Naive thymus-derived CD4-positive, alpha-beta T cell (primary cell): ENCODE results near the gene ARRDC2. TPM values are rescaled to one million over a fixed set of nuclear protein-coding genes. Genes with fewer than 3 reads are reported as not detected.

ENCODE experiments used
- ATAC-seq: fragments of 150-1000 bp; cut with Tn5 transposase; 2 replicates; pipeline ENCODE4 v1.10.0; 2021; ENCODE audit warnings: mild to moderate bottlenecking, moderate library complexity
- CTCF ChIA-PET: fragments of 350-600 bp; sonication (Branson Sonifier 250); formaldehyde crosslinking; loops from one replicate; lab custom pipeline; 2021; ENCODE audit warnings: antibody characterized with exemption; lab: Charles Lee
- POLR2A ChIA-PET: fragments of 350-600 bp; sonication (Branson Sonifier 250); formaldehyde crosslinking; loops from one replicate; lab custom pipeline; 2021; ENCODE audit warnings: antibody characterized with exemption, inconsistent platforms; lab: Charles Lee
- DNase-seq, 9 donors: peaks; one replicate each; pipeline versions ENCODE4 v3.0.0 to v3.0.0-alpha.2; 2020 to 2022; ENCODE audit warnings: mixed read lengths in 1 of 9
- H3K27ac ChIP-seq: one replicate; pipeline ENCODE4 v1.7.0; 2013; ENCODE audit warnings: mild to moderate bottlenecking, low read depth, low read length, moderate library complexity
- H3K27me3 ChIP-seq, 2 donors: one replicate each; pipeline ENCODE4 v1.7.0; 2013; ENCODE audit warnings: low read length in 2 of 2, mild to moderate bottlenecking in 2 of 2, moderate library complexity in 2 of 2; ENCODE audit not compliant: control insufficient read depth in 2 of 2, insufficient read depth in 2 of 2
- H3K36me3 ChIP-seq, 3 experiments: 1 replicate in 2 of 3; 2 replicates in 1 of 3; pipeline ENCODE4 v1.7.0; 2013; ENCODE audit warnings: low read length in 3 of 3, mild to moderate bottlenecking in 3 of 3, moderate library complexity in 1 of 3; ENCODE audit not compliant: insufficient read depth in 3 of 3, control insufficient read depth in 2 of 3
- H3K4me1 ChIP-seq, 2 donors: one replicate each; pipeline ENCODE4 v1.7.0; 2013; ENCODE audit warnings: low read length in 2 of 2, mild to moderate bottlenecking in 2 of 2, moderate library complexity in 1 of 2; ENCODE audit not compliant: control insufficient read depth in 2 of 2, insufficient read depth in 2 of 2
- H3K4me3 ChIP-seq: 2 replicates; pipeline ENCODE4 v1.7.0; 2013; ENCODE audit warnings: mild to moderate bottlenecking, low read length
- H3K9me3 ChIP-seq, 3 experiments: 1 replicate in 2 of 3; 2 replicates in 1 of 3; pipeline ENCODE4 v1.7.0; 2013; ENCODE audit warnings: low read length in 3 of 3; ENCODE audit not compliant: control insufficient read depth in 2 of 3
- H3K27ac Mint-ChIP-seq, 9 donors: one replicate each; pipeline ENCODE4 v1.8.0; 2020 to 2022; ENCODE audit warnings: mixed read lengths in 9 of 9, mild to moderate bottlenecking in 8 of 9, moderate library complexity in 5 of 9, inconsistent platforms in 2 of 9
- H3K27me3 Mint-ChIP-seq, 5 donors: one replicate each; pipeline ENCODE4 v1.8.0; 2021 to 2022; ENCODE audit warnings: mixed read lengths in 5 of 5, mild to moderate bottlenecking in 1 of 5
- H3K36me3 Mint-ChIP-seq, 5 donors: one replicate each; pipeline ENCODE4 v1.8.0; 2020 to 2022; ENCODE audit warnings: mixed read lengths in 5 of 5, mild to moderate bottlenecking in 3 of 5, inconsistent platforms in 1 of 5
- H3K4me1 Mint-ChIP-seq, 7 donors: one replicate each; pipeline ENCODE4 v1.8.0; 2020 to 2022; ENCODE audit warnings: mixed read lengths in 7 of 7, mild to moderate bottlenecking in 3 of 7, inconsistent platforms in 1 of 7
- H3K4me3 Mint-ChIP-seq, 10 donors: one replicate each; pipeline ENCODE4 v1.8.0; 2020 to 2022; ENCODE audit warnings: mild to moderate bottlenecking in 10 of 10, mixed read lengths in 10 of 10, moderate library complexity in 6 of 10, inconsistent platforms in 2 of 10
- H3K9me3 Mint-ChIP-seq, 11 donors: one replicate each; pipeline ENCODE4 v1.8.0; 2020 to 2022; ENCODE audit warnings: mixed read lengths in 11 of 11, mild to moderate bottlenecking in 4 of 11, inconsistent platforms in 1 of 11, moderate library complexity in 1 of 11
- intact Hi-C, 2 donors: fragments of 100-400 bp; cut with micrococcal nuclease; formaldehyde crosslinking; loops; one replicate each; pipeline ENCODE4 v1.15.1; 2023
- polyA plus RNA-seq, 2 donors: library from polyadenylated mRNA; unstranded; fragments of 300-500 nt; fragmentation: Illumina TruSeq; gene quantifications; one replicate each; pipeline ENCODE4 v1.2.3, GENCODE V29; 2021
- total RNA-seq, 6 experiments: library from RNA in 5 of 6; stranded (reverse) in 5 of 6; gene quantifications; 1 replicate in 5 of 6; 2 replicates in 1 of 6; pipeline ENCODE4 v1.2.3 and lab custom pipeline; 2021 to 2026

Gene ARRDC2
- total RNA-seq (100 to 1,000 TPM in 4 of 5 experiments, 10 to 100 TPM in 1; 77.2 to 237 (median 152) TPM), polyA plus RNA-seq (10 to 100 TPM; 31.8 to 60.1 TPM), total RNA-seq (lab: John Stamatoyannopoulos, UW) (545 reads per million, percentile 98 among the genes with 10 or more reads in this experiment)

GRCh38 chr19:18007917-18008673, at the start of gene ARRDC2:
Gene ARRDC2, plus strand, starts transcription at chr19:18008170. Its CDS starts 141 bp downstream, at chr19:18008311.
- Mint-ChIP-seq H3K27me3 (no peaks in the 10 kb centered on the region), H3K9me3 (peaks cover 0 to 2% (median 0%) of the 10 kb centered on the region in 11 donors), H3K36me3 (peaks cover 5 to 37% (median 14%) of the 10 kb centered on the region in 5 donors), H3K4me1 (peaks cover 15 to 43% (median 33%) of the 10 kb centered on the region in 7 donors), H3K27ac (peak within 1 kb of the TSS; percentile 78 to 99 (median 95)), H3K4me3 (peak within 1 kb of the TSS; percentile 86 to 98 (median 92))
- Histone ChIP-seq H3K27ac (peak within 1 kb of the TSS; percentile 91), H3K9me3 (no peaks in the 10 kb centered on the region), H3K4me1 (peaks cover 21 to 38% of the 10 kb centered on the region in 2 donors), H3K36me3 (peaks cover 0 to 46% (median 14%) of the 10 kb centered on the region in 3 experiments), H3K27me3 (no peaks in the 10 kb centered on the region), H3K4me3 (peak within 1 kb of the TSS; percentile 79)
- POLR2A ChIA-PET = interaction anchor here (0.7 to 28.2 kb wide), 12 partner anchors 12 to 272 kb away, joined by 3 to 961 read pairs (median 4); partner anchors contain the start of genes MAST3, PIK3R2 and SLC5A5
- CTCF ChIA-PET = interaction anchor here (0.6 to 12.8 kb wide), 12 partner anchors 11 to 90 kb away, joined by 3 to 147 read pairs (median 4); partner anchors contain the start of gene MAST3
- peak; percentile 89 for ATAC-seq
- intact Hi-C loops = loop anchor here (1.0 to 5.0 kb wide), 8 partner anchors 13 to 589 kb away; partner anchors contain the start of gene LSM4 (in 1 of the 2)
- DNase-seq = peak; percentile 80 to 93 (median 88)

- Histone ChIP-seq H3K4me3 (no peak overlapping the region), H3K9me3 (no peaks in the 10 kb centered on the region), H3K27me3 (peaks cover 0 to 13% of the 10 kb centered on the region in 2 donors), H3K27ac (no peak overlapping the region), H3K4me1 (peaks cover 0 to 5% of the 10 kb centered on the region in 2 donors), H3K36me3 (no peaks in the 10 kb centered on the region)
- Mint-ChIP-seq H3K36me3 (no peaks in the 10 kb centered on the region), H3K4me1 (peaks cover 0 to 11% (median 8%) of the 10 kb centered on the region in 7 donors), H3K27me3 (peaks cover 32 to 53% (median 38%) of the 10 kb centered on the region in 5 donors), H3K4me3 (peak overlapping the region in 1 of 10 donors; percentile 53), H3K27ac (no peak overlapping the region), H3K9me3 (peaks cover 0 to 2% (median 0%) of the 10 kb centered on the region in 11 donors)
- DNase-seq (no peak), ATAC-seq (no peak)
- intact Hi-C loops = no loop called here
- ChIA-PET POLR2A (no interaction called here), CTCF (interaction anchor here (0.6 kb wide), 1 partner anchor 26 kb away, joined by 3 read pairs; no protein-coding TSS in a partner anchor)
Observed at GRCh38 chr19:17963936-17964691, 43.9 kb upstream of the ARRDC2 start.

- Mint-ChIP-seq H3K27ac (no peak overlapping the region), H3K36me3 (no peaks in the 10 kb centered on the region), H3K9me3 (peaks cover 0 to 2% (median 0%) of the 10 kb centered on the region in 11 donors), H3K27me3 (peaks cover 32 to 55% (median 38%) of the 10 kb centered on the region in 5 donors), H3K4me1 (peaks cover 0 to 11% (median 8%) of the 10 kb centered on the region in 7 donors), H3K4me3 (peak overlapping the region in 1 of 10 donors; percentile 75)
- Histone ChIP-seq H3K4me3 (no peak overlapping the region), H3K36me3 (no peaks in the 10 kb centered on the region), H3K27me3 (peaks cover 0 to 13% of the 10 kb centered on the region in 2 donors), H3K9me3 (no peaks in the 10 kb centered on the region), H3K27ac (no peak overlapping the region), H3K4me1 (peaks cover 0 to 5% of the 10 kb centered on the region in 2 donors)
- ChIA-PET CTCF (no interaction called here), POLR2A (no interaction called here)
- ATAC-seq (no peak), DNase-seq (no peak)
- intact Hi-C loops = no loop called here
Observed at GRCh38 chr19:17965370-17966128, 42.4 kb upstream of the ARRDC2 start.

GRCh38 chr19:17966129-17966483, 41.9 kb upstream of the ARRDC2 start:
- peaks cover 32 to 50% (median 38%) of the 10 kb centered on the region in 5 donors for H3K27me3 Mint-ChIP-seq
- H3K4me3 Mint-ChIP-seq = peak overlapping the region in 3 of 10 donors; percentile 30 to 75 (median 47)
- intact Hi-C loops = no loop called here
- no peaks in the 10 kb centered on the region for H3K36me3 ChIP-seq
- H3K9me3 ChIP-seq = no peaks in the 10 kb centered on the region
- CTCF ChIA-PET = interaction anchor here (0.6 kb wide), 1 partner anchor 260 kb away, joined by 3 read pairs; no protein-coding TSS in a partner anchor
- no peak overlapping the region for H3K4me3 ChIP-seq
- POLR2A ChIA-PET = no interaction called here
- H3K27ac ChIP-seq = no peak overlapping the region
- no peak overlapping the region for H3K27ac Mint-ChIP-seq
- peaks cover 0 to 11% (median 8%) of the 10 kb centered on the region in 7 donors for H3K4me1 Mint-ChIP-seq
- no peak for ATAC-seq
- no peaks in the 10 kb centered on the region for H3K36me3 Mint-ChIP-seq
- no peak for DNase-seq
- H3K4me1 ChIP-seq = peaks cover 0 to 5% of the 10 kb centered on the region in 2 donors
- H3K9me3 Mint-ChIP-seq = peaks cover 0 to 2% (median 0%) of the 10 kb centered on the region in 11 donors
- peaks cover 0 to 13% of the 10 kb centered on the region in 2 donors for H3K27me3 ChIP-seq

- Mint-ChIP-seq H3K4me3 (peak within 1 kb of the TSS in 9 of 10 donors; percentile 34 to 81 (median 67)), H3K36me3 (no peaks in the 10 kb centered on the region), H3K27me3 (peaks cover 32 to 48% (median 38%) of the 10 kb centered on the region in 5 donors), H3K4me1 (peaks cover 0 to 11% (median 8%) of the 10 kb centered on the region in 7 donors), H3K9me3 (peaks cover 0 to 2% (median 0%) of the 10 kb centered on the region in 11 donors), H3K27ac (peak within 1 kb of the TSS in 1 of 9 donors; percentile 43)
- DNase-seq = no peak
- Histone ChIP-seq H3K27me3 (peaks cover 0 to 13% of the 10 kb centered on the region in 2 donors), H3K9me3 (no peaks in the 10 kb centered on the region), H3K4me3 (no peak within 1 kb of the TSS), H3K4me1 (peaks cover 0 to 5% of the 10 kb centered on the region in 2 donors), H3K36me3 (no peaks in the 10 kb centered on the region), H3K27ac (no peak within 1 kb of the TSS)
- ChIA-PET POLR2A (no interaction called here), CTCF (interaction anchor here (0.6 kb wide), 1 partner anchor 260 kb away, joined by 3 read pairs; no protein-coding TSS in a partner anchor)
- intact Hi-C loops = no loop called here
- ATAC-seq = no peak
Observed at GRCh38 chr19:17966550-17967256, 41.3 kb upstream of the ARRDC2 start, which contains the start of gene KCNN1. Gene KCNN1, plus strand, starts transcription at chr19:17967107. Its CDS starts 6,782 bp downstream, at chr19:17973889.
